Stimulated activated CD8-positive, alpha-beta memory T cell treated with anti-CD3 and anti-CD28 coated beads, Interleukin-7, amount 100 ng/mL, for 48 hours (primary cell): ENCODE data around the gene CEP83.
"Not testable (repeated sequence)": the region's sequence is repeated elsewhere in the genome, so short reads cannot be mapped to it uniquely, and the experiment has no call there.

ENCODE experiments used
- DNase-seq, 2 donors: peaks; one replicate each; pipeline ENCODE4 v3.0.0-alpha.2; 2020; ENCODE audit warnings: low read depth in 1 of 2; ENCODE audit errors: extremely low read depth in 1 of 2

The CEP83 gene

DNA sequence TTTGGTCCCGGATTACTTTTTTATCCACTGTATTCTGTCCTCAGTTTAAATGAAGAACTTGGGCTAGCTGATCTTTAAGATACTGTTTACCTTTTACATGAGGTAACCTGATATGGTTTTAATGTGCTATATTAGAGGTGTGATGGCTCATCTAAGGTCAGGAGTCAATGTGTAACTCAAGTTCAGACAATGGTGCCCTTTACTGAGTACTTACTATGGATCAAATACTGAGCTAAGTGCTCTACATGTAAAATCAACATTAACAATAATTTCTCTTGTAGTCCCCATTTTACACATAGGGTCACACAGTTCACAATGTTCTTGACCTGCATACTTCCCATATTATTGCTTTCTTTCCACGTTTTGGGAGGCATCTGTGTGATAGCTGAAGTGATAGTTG, 79.2 kb downstream of the CEP83 start:
- DNase-seq: no peak

- DNase-seq: no peak
Observed at GRCh38 chr12:94379479-94380113, 80.1 kb downstream of the CEP83 start.

DNA sequence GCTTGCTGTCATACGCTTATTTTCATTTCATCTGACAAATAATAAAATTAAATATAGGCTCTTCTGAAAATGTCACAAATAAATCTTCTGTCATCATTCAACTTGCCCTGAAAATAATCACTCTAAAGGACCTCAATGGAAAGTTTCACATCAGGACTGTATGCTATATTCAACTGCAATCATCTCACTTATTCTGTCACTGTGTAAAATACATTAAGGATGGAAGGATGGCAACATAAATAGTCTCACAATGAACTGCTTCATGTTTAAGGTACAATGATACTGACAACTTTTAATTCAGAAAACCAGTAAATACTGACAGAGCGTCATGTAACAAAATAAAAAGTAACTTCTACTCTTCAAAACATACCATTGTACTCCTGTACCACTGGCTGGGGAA, 82.1 kb downstream of the CEP83 start:
- no peak for DNase-seq

GRCh38 chr12:94374124-94374523, 85.5 kb downstream of the CEP83 start:
- no peak for DNase-seq

DNA sequence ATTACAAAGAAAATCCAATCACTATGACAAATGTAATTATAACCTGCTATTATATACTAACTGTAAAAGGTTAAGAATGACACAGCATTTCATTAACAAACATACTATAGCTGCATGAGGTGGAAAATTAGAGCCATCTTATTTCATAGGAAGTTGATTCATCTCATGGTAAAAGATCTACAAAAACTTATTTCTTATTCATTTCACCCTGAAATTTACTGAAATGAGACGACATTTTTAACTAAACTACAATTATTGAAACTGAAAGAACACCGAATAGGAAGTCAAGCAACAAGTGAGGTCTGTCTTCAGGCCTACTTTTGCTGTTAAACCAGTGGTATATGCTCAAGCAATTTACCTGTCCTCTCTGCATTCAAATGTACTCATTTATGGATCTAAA, 87.2 kb downstream of the CEP83 start:
- DNase-seq: no peak

- DNase-seq: no peak
Observed at GRCh38 chr12:94362653-94363052, 97.0 kb downstream of the CEP83 start.

- DNase-seq: no peak
Observed at GRCh38 chr12:94359761-94360160, 99.9 kb downstream of the CEP83 start.

DNA sequence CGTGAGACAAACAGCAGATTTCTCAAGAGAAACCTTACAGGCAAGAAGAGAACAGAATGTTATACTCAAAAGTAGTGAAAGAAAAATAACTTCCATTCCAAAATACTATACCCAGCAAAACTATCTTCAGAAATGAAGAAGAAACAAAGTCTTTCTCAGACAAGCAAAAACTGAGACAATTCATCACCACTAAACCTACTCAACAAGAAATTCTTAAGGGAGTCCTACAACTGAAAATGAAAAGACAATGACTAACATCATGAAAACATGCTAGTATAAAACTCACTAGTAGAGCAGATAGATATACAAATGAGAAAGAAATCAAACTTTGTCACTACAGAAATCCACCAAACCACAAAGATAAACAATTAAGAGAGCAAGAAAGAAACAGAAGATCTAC, 106.5 kb downstream of the CEP83 start:
- DNase-seq: no peak

DNA sequence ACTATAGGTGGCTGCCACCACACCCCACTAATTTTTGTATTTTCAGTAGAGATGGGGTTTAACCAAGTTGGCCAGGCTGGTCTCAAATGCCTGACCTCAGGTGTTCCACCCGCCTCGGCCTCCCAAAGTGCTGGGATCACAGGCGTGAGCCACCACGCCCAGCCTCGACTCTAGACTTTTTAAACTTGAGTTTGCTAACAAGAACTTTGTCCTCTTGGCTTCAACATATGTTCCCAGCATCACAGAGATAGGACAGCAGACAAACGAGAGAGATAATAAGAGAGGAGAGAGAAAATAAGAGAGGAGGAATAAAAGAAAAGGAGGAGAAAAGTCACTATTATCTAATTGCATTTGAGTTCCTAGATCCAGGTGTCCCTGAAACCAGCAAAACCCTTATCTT, 119.1 kb downstream of the CEP83 start:
- DNase-seq: no peak

DNA sequence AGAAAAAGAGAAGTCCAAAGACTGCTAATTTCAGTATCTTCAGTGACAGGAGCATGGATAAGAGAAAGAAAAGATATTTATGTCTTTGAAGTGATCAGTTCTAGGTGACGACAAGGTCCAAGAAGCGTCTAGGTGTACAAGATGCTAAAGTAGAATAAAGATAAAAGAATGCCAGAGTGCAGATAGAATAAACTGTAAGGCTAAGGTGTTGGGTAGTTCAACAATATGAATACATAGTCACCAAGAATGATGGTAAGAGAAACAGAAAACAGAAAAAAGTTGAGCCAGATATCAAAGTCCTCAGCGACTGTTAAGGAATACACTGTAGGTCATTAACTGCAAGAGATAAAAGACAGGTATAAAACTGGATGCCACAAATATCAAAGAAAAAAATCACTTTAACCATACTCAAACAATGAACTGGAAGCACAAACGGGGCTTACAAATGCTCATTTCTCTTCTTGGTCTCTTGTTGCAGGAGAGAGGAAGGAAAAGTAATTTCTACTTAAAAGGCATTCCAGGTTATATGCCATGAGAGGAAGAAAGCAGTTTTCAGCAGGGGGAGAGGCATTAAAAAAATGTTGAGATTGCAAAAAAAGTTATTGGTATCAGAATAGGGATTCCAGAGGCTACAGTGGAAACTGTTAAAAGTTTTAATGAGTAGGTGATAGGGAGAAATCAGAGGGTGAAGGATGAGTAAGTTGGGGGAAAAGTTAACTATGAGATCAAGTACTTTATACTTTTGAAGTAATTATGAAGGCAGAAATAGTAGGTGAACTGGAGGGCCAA, 121.5 kb downstream of the CEP83 start:
- DNase-seq: no peak

DNA sequence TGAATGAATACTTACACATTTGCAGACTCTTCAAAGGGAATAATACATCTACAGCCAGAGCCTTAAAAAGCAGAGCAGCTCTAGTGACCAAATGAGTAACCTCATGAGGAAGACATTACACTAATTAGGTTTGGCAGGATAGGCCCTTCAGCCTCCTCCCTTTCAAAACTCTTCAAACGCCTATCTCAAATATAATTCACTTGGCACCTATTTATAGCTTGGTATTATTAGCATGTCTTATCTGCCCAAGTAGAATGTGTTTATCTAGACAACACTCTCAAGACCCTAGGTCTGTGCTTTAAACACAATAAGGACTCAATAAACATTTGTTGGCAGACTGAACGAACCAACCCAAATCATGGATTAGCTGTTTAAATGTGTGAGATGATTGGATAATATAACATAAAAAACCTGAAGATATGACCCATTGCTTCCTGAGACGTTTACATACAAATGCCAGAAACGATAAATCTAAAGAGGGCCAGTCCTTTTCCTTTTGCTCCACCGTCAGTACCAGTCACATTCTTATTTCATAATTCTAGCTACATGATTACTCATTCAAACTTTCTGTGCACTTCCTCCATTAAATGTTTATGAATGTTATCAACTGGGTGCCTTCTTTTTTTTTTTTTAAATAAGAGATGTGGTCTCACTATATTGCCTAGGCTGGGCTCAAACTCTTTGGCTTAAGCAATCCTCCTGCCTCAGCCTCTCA, 123.3 kb downstream of the CEP83 start:
- no peak for DNase-seq

- no peak for DNase-seq
Observed at GRCh38 chr12:94333396-94333795, 126.3 kb downstream of the CEP83 start.

DNA sequence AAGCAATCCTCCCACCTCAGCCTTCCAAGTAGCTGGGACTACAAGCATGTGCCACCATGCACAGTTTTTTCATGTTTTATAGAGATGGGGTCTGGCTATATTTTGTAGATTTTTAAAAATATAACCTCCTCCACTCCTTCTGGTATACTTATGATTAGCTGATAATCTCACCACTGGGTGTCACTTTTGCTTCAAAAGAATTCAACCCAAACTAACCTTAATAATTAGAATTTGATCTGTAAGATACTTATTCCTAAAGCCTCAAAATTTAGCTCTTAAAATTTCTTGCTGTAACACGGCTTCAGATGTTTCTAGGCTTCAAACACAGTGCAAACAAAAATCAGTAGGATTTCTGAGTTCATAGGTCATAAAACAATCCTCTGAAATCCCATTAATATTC, 130.3 kb downstream of the CEP83 start:
- DNase-seq: no peak

DNA sequence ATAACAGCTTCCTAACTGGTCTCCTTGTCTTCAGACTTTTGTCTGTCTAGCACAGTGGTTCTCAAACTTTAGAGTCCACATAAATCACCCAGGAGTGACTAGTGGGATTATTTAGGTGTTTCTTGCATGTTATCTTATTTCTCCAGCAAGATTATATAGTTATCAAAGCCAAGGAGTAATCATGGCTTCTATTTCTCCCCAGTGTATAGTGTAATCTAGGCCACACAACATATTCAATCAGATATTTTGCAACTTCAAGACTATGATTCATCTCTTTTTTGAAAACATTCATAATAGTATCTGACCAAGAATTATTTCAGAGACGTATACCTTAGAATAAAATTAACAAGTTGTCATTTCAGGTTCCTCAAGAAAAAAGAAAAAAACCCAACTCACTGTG, 131.9 kb downstream of the CEP83 start:
- no peak for DNase-seq

DNA sequence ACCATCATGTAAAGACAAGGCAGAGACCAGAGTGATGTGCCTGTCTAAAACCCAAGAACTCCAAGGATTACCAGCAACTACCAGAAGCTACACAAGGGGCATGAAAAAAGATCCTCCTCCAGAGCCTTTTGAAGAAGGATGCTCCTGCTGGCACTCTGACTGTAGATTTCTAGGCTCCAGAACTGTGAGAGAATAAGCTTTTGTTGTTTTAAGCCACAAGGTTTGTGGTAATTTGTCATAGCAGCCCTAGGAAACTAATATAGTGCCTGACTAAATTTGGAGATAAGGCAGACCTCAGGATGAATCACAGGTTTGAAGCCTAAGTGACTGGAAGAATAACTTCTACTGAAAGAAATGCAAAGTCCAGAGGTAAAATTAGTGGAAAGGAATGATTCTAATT, 132.9 kb downstream of the CEP83 start:
- DNase-seq: no peak

- no peak for DNase-seq
Observed at GRCh38 chr12:94326234-94326633, 133.4 kb downstream of the CEP83 start.

DNA sequence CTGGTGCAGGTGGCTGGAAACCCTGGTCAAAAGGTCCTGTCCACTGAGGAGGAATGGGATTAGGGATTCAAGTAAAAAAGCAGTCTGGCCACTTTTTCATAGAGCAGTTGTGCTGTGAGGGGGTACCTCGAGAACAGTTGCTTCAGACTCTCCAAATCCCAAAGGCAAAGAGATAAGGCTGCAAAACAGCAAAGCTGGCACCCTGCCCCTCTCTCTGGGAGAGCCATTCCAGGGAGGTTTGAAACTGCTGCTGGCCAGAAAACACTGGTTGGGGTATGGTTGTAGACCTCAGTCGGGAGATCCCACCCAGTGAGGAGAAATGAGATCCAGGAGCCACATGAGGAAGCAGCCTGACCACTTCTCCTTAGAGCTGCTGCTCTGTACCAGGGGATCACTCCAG, 137.3 kb downstream of the CEP83 start:
- no peak for DNase-seq

DNA sequence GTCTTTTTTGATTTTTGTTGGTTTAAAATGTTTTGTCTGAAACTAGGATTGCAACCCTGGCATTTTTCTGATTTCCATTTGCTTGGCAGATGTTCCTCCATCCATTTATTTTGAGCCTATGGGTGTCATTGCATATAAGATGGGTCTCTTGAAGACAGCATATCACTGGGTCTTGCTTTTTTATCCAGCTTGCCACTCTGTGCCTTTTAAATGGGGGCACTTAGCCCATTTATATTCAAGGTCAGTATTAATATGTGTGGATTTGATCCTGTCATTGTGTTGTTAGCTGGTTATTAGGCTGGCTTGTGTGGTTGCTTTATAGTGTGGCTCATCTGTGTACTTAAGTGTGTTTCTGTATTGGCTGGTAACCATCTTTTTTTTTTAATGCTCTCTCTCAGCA, 139.6 kb downstream of the CEP83 start:
- DNase-seq: no peak

DNA sequence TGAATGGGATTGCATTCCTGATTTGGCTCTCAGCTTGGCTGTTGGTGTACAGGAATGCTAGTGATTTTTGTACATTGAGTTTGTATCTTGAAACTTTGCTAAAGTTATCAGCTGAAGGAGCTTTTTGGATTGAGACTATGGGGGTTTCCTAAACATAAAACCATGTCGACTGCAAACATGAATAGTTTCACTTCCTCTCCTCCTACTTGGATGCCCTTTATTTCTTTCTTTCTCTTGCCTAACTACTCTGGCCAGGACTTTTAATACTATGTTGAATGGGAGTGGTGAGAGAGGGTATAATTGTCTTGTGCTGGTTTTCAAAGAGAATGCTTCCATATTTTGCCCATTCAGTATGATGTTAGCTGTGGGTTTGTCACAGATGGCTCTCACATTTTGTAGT, 141.5 kb downstream of the CEP83 start:
- no peak for DNase-seq

- DNase-seq: not testable (repeated sequence)
Observed at GRCh38 chr12:94316600-94316999, 143.1 kb downstream of the CEP83 start.

GRCh38 chr12:94312378-94312777, 147.3 kb downstream of the CEP83 start:
- no peak for DNase-seq

GRCh38 chr12:94309373-94309772, 150.3 kb downstream of the CEP83 start:
- DNase-seq: no peak
